ENCODE measurements around the gene EIF3L.

EIF3L gene

GRCh38 chr22:37854946-37855345 is 5.7 kb downstream of the EIF3L start:
- no peak for DNase-seq (ENCODE audit: low spot score)

DNA sequence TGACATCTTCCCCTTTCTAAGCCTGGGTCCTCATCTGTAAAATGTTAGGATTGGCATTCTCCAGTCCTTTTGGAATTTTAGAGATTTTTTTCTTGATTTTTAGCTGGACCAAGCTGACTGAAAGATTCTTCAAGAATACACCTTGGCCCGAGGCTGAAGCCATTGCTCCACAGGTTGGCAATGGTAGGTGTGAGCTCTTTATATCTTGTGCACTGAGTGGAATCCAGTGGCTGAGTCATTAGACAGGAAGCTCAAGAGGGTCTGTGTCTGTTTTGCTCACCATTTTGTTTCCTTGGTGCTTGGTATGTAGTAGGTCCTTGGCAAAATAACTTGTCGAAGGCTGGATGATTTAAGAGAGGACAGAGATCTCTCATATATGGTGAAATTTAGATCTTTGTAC is 6.2 kb downstream of the EIF3L start:
- DNase-seq (ENCODE audit: low spot score), result no peak

GRCh38 chr22:37860796-37861421 is 11.7 kb downstream of the EIF3L start:
- no peak for DNase-seq (ENCODE audit: low spot score)

DNA sequence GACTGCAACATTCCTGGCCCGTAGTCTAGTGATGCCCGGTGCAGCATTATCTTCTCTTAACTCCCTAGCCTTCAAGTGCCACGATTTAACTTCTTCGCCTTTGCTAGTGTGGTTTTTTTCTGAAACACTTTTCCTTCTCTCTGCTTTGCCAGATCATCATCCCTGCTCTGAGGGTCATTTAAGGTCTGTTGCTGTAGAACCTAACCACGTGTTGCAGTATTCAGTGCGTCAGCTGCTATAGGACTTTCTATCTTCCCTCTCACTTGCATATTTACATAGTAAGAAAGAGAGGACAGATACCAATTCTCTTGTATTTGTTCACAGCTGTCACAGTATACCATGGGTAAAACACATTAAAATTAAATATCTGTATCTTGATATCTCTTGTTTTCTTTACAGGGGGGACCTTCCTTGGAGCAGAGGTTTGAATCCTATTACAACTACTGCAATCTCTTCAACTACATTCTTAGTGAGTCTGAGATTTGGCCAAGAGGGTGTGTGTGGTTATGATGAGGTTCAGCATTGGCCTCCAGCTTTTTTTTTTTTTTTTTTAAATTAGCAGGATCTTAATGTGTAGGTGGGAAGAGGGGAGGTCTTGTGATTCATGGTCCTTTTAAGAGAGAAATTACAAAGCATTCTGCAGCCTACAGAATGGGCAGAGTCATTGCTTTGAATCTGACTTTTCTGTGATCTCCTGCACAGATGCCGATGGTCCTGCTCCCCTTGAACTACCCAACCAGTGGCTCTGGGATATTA is 13.5 kb downstream of the EIF3L start:
- no peak for DNase-seq (ENCODE audit: low spot score)

DNA sequence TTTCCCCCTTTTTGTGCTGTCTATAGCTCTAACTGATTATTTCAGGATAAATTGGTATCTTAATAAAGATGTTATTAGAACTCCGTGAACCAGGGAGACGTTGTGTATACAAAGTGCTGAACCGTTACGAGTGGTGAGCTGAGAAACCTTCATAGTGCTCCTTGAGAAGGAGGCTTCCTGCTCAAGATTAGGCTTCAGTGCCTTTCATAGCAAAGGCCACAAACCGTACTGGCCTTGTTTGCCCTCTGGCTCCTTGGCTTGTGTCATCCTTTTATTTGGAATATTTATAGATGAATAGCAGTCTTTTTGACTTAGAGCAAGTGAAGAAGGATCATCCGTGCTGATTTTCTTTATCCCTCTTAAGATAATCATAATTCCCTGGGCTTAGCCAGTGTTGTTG is 16.3 kb downstream of the EIF3L start:
- no peak for DNase-seq (ENCODE audit: low spot score)

DNA sequence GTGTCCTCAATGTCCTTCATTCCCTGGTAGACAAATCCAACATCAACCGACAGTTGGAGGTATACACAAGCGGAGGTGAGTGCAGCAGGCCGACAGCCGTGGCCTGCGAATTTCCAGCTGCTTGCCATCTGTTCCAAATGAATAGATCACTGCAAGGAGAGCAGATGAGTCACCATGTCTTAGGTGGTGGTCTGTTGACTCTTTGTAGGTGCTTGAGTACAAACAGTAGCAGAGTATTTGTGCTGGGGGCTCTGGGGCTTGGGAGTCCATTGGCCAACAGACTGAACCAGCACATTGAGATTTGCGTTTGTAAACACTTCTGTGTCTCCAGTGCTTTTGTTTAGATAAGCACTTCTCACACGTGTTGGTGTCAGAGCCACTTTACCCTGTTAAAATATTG is 21.1 kb downstream of the EIF3L start:
- DNase-seq (ENCODE audit: low spot score), result no peak

GRCh38 chr22:37880668-37881440 is 31.6 kb downstream of the EIF3L start:
- no peak for DNase-seq (ENCODE audit: low spot score)

- DNase-seq (ENCODE audit: low spot score), result no peak
Observed at GRCh38 chr22:37884420-37884819, 35.2 kb downstream of the EIF3L start.

GRCh38 chr22:37887584-37888378 is 38.6 kb downstream of the EIF3L start:
- no peak for DNase-seq (ENCODE audit: low spot score)

- DNase-seq (ENCODE audit: low spot score), result no peak
Observed at GRCh38 chr22:37891926-37892325, 42.7 kb downstream of the EIF3L start.

- no peak for DNase-seq (ENCODE audit: low spot score)
Observed at GRCh38 chr22:37892566-37893335, 43.5 kb downstream of the EIF3L start.

DNA sequence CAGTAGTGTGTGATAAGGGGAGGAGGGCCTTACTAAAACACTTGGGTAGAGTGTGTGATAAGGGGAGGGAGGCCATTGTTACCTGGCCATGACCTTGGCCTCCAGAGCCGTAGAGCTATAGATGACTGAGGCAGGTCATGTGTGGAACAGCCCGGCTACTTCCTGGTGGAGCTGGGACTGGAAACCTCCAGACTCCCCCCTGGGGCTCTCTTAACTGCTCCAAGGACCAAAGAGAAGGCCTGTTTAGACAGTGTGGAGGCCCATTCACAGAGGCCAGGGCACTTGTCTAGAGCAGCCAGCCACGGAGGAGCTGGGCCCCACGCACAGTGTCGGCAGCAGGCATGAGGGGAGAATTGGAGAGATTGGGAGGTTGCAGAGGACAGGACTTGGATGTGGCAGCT is 44.4 kb downstream of the EIF3L start:
- no peak for DNase-seq (ENCODE audit: low spot score)

- no peak for DNase-seq (ENCODE audit: low spot score)
Observed at GRCh38 chr22:37894939-37895670, 45.9 kb downstream of the EIF3L start.

GRCh38 chr22:37896181-37896592 is 47.0 kb downstream of the EIF3L start:
- no peak for DNase-seq (ENCODE audit: low spot score)

- DNase-seq (ENCODE audit: low spot score), result no peak
Observed at GRCh38 chr22:37896939-37897338, 47.7 kb downstream of the EIF3L start.

- DNase-seq (ENCODE audit: low spot score), result no peak
Observed at GRCh38 chr22:37897807-37898206, 48.6 kb downstream of the EIF3L start.

DNA sequence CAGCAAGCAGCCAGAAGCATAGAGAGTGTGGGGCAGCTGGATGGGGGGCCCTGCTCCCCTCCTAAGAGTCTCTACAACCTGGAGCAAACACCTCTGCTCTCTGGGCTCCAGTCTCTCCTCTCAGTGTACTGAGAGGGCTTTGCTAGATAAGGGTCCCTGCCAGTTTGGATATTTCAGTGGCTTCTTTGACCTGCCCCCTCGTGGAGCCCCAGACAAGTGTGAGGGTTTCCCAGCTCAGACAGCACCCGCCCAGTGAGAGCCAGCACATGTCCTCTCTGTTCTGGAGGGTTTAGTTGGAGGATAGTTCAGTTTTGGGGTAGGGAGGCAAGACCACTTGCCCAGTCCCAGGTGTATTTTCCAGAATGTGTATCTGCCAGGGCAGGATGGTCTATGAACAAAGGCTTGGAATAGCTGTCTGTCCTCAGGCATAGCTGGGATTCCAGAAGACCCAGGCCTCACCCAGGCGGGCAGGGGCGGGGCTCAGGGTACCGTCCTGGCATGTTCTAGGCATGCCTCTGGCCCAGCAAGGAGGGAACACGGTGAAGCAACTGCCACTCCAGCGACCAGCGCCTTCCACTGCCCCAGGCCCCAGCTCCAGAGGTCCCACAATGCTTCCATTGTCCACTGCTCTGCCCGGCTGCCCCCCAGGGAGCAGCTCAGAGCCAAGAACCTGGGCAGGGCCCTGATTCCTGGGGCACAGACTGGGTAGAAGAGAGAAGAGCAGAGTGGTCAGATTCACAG is 49.4 kb downstream of the EIF3L start:
- DNase-seq (ENCODE audit: low spot score), result no peak

- no peak for DNase-seq (ENCODE audit: low spot score)
Observed at GRCh38 chr22:37904572-37905533, 55.6 kb downstream of the EIF3L start.

All from left forelimb (tissue), 1 donor.